H1 (cell line): ENCODE results near the gene LRP1-AS. TPM values are rescaled to one million over a fixed set of nuclear protein-coding genes. Genes with fewer than 3 reads are reported as not detected.

ENCODE experiments used
- SIX5 ChIP-seq: IDR thresholded peaks from 2 replicates; pipeline ENCODE4 v1.6.1; 2011; ENCODE audit warnings: mild to moderate bottlenecking, low read depth, low read length
- polyA plus RNA-seq, 7 experiments: library from polyadenylated mRNA; depleted of rRNA in 3 of 7; stranded (reverse) in 5 of 7; unstranded in 2 of 7; fragments of >200 nt in 5 of 7; fragments of 200-250 nt in 2 of 7; gene quantifications; 1 replicate in 5 of 7; 2 replicates in 1 of 7; 4 replicates in 1 of 7; pipeline versions ENCODE4 v1.2.1 to v1.2.3, GENCODE V29; 2011 to 2013; ENCODE audit warnings: missing spikeins in 2 of 7, mixed read lengths in 2 of 7
- total RNA-seq: library from RNA; stranded (reverse); fragmentation: NEBNext Ultra II Directional; extraction: Animal tissue kit (Norgen Biotek cat#: 25700); gene quantifications from 2 replicates; pipeline ENCODE4 v1.2.1, GENCODE V29; 2021

The LRP1-AS gene
- total and polyA plus RNA-seq, 2 of the 8 experiments (the other 6 are each of a cell fraction or from before 2014, with no cell fraction given), result not detected

- no peak for TF ChIP-seq SIX5
Observed at GRCh38 chr12:57181561-57182155, 34.2 kb upstream of the LRP1-AS start (continued).
